Activated naive CD4-positive, alpha-beta T cell (primary cell): Measurements from ENCODE around the gene PSMD4.
"Not testable (repeated sequence)": the region's sequence is repeated elsewhere in the genome, so short reads cannot be mapped to it uniquely, and the experiment has no call there.

Source experiments
- DNase-seq, 4 experiments: peaks; one replicate each; lab custom pipeline; 2025; lab: John Stamatoyannopoulos, UW

PSMD4 gene

GRCh38 chr1:151254217-151255213, at the start of gene PSMD4:
TSS of gene PSMD4 (plus strand) at chr1:151254734. CDS start at chr1:151254783, 49 bp downstream.
- DNase-seq: peak; percentile 69 to 84 (median 76)

GRCh38 chr1:151205381-151205965, 49.1 kb upstream of the PSMD4 start:
- not testable (repeated sequence) for DNase-seq

DNA sequence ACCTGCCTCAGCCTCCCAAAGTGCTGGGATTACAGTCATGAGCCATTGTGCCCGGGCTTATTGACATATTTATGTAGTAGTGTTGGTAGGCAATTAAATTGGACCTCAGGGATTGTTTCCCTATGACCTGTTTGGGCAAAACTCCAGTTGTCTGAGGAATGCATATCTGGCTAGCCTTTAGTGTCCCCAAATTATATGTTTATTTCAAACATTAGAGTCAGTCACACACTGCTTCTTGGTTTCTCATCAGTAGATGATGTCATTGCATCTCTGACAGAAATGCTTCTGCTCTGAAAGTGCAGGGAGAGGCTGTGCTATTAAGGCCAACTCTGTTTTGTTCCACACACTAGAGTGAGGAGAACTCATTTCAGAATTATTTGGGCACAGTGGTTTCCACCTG, 43.7 kb upstream of the PSMD4 start:
- DNase-seq: no peak

DNA sequence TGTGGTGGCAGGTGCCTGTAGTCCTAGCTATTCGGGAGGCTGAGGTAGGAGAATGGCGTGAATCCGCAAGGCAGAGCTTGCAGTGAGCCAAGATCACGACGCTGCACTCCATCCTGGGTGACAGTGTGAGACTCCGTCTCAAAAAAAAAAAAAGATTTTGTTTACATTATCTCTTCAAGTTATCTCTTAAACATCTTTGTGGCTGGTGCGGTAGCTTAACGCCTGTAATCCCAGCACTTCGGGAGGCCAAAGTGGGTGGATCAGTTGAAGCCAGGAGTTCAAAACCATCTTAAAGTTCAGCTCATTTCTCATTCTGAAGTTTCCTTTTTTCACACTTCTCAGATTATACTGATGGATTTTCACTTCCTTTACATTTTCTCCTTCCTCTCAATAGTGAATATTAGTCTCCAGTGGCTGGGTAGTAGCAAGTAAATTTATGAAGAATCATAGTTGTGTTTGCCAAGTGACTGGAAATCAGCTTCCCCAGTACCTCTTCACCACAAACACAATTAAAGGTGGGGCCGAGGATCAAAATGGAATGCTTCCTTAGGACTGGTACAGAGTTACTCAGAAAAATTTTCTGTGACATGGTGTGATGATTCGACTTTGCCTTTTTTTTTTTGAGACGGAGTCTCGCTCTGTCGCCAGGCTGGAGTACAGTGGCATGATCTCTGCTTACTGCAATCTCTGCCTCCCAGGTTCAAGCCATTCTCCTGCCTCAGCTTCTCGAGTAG, 42.4 kb upstream of the PSMD4 start:
- no peak for DNase-seq

GRCh38 chr1:151213560-151213959, 41.0 kb upstream of the PSMD4 start:
- DNase-seq: no peak

DNA sequence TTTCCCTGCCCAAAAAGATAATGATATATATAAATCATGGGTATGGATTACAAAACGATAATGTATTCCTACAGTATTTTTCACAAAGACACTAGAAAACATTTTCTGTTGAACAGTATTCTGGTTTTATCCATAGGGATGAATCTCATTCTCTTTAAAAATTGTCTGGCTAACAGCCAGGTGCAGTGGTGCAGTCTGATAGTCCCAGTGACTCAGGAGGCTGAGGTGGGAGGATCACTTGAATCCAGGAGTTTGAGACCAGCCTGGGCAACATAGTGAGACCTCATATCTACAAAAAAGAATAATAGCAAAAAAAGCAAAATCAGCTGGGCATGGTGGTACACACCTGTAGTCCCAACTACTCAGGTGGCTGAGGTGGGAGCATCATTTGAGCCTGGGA, 32.9 kb upstream of the PSMD4 start:
- DNase-seq: no peak

DNA sequence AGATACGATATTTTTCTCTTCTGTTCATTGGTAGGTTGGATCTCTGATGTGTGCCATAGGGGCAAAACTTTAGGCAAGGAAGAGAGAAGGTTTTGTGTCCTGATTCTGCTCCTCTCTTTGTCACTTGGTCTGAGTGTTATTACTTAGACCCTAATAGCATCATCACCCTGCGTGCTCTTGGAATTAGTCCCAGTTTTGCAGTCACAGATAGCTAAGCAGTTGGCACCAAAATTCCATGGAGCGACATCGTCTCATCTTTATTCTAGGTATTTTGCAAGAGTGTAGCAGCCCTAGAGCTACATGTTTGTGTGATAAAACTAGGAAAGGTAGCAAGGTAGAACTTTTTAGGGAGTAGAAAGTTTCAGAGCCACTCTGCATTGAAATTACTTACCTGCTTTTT, 32.4 kb upstream of the PSMD4 start:
- DNase-seq: no peak

DNA sequence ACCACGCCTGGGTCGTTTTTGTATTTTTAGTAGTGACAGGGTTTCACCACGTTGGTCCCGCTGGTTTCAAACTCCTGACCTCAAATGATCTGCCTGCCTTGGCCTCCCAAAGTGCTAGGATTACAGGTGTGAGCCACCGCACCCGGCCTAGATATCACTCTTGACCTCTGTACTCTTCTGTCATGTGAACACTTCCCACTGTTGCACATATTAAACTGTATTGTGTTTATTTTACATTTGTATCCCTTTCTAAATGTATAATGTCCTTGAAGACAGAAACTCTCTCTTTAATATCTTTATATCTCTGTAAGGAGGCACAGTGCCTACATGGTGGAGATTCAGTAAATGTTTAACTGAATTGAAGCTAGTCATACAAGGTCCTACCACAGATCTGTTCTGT, 19.3 kb upstream of the PSMD4 start:
- DNase-seq: no peak

GRCh38 chr1:151237678-151238466, 16.7 kb upstream of the PSMD4 start:
- no peak for DNase-seq

DNA sequence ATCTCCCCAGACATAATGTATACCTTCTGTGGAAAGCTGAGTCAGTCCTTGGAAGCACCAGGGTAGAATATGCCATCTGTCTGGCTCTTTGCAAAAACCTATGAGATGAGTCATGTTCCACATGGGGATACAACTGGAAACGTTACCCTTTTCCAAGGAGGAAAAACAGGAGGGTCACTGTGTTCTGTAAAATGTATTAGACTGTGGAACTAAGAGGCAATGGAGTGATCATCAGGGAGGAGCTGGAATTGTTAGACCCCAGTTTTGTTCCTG, 16.1 kb upstream of the PSMD4 start:
- no peak for DNase-seq

GRCh38 chr1:151242442-151242841, 12.1 kb upstream of the PSMD4 start:
- no peak for DNase-seq

DNA sequence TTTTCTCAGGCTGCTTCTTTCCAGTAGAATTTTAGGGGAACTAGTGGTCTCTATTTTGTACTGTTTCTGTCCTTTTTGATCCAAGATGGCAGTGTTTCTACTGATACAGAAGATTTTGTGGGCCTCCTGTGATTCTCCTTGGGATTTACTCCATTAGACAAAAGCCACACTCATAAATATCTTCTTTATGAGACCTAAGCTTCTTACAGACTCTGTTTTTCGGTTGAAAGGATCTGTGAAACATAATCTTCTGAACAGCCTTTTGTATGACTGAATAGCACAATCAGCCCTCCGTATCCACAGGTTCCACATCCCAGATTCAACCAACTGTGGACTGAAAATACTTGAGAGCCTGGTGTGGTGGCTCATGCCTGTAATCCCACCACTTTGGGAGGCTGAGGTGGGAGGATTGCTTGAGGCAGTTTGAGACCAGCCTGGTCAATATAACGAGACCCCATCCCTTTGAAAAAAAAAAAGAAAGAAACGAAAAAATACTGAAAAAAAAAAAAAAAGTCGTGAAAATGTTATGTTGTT, 10.8 kb upstream of the PSMD4 start:
- no peak for DNase-seq

DNA sequence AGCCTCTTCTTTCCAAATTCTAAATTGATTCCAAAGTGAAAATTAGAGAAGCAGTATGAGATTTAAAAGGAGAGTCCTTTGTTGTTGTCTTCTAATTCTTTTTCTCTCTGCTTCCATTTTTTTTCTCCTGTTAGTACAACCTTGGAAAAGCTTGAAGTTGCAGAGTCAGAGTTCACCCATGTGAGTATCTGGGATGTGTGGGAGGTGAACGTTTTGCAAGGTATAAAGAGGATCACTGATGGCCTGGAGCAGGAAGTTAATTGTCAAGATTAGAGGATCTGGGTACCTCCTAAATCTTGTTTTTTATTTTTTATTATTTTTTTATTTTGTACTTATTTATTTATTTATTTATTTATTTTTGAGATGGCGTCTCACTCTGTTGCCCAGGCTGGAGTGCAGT, 7.7 kb upstream of the PSMD4 start:
- no peak for DNase-seq

DNA sequence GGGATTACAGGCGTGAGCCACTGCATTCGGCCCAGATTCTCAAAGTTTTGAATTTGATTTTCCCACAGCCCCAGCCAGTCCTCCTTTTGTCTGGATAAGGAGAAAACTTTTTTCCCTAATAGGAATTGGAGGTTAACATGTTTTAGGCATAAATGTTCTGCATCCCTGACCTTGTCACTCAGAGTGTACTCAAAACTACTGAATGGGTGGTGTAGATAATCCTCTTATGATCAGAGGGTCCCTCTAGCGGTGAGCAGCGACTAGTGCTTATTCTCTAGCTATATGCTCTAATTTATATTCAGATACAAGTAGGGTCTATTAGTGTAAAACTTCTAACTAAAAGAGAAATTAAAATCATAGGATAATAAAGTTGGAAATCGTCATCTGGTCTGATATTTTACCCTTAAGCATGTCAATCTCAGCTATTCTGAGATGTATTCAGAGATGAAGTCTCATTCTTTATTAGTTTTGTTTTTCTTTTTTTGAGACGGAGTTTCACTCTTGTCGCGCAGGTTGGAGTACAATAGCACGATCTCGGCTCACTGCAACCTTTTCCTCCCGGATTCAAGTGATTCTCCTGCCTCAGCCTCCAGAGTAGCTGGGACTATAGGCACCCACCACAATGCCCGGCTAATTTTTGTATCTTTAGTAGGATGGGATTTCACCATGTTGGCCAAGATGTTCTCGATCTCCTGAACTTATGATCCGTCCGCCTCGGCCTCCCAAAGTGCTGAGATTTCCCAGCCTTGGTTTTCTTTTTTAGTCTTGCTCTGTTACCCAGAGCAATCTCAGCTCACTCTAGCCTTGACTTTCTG, 2.7 kb upstream of the PSMD4 start:
- peak in 3 of 4 experiments; percentile 1 to 41 (median 39) for DNase-seq

DNA sequence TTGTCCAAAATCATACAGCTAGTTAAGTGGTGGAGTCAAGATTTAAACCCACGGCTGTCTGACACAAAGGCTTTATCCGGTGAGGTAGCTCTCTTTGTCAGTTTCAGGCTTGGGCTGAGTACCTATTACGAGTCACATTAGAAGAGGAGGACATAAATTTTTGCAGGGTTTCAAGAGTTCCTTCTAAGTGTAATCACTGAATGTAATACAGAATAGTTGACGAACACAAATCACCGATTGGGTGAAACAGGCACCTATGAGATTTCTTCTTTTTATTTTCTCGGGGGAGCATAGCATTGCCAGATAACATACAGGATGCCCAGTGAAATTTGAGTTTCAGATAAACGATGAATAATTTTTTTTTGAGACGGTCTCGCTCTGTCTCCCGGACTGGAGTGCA, 847 bp downstream of the PSMD4 start:
- DNase-seq: no peak

DNA sequence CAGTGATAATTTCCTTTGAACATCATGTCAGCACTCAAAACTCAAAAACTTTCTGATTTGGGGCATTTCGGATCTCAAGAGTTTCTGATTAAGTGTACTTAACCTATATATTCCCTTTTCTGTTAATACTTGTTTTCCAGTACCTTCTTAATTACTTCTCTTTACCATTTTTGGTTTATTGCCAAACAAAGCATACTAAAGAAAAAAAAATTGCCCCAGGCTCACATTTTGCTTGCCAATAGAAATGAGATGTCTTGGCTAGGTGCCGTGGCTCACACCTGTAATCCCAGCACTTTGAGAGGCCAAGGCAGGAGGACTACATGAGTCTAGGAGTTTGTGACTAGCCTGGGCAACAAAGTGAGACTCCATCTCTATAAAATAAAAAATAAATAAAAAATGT, 4.8 kb downstream of the PSMD4 start:
- no peak for DNase-seq

DNA sequence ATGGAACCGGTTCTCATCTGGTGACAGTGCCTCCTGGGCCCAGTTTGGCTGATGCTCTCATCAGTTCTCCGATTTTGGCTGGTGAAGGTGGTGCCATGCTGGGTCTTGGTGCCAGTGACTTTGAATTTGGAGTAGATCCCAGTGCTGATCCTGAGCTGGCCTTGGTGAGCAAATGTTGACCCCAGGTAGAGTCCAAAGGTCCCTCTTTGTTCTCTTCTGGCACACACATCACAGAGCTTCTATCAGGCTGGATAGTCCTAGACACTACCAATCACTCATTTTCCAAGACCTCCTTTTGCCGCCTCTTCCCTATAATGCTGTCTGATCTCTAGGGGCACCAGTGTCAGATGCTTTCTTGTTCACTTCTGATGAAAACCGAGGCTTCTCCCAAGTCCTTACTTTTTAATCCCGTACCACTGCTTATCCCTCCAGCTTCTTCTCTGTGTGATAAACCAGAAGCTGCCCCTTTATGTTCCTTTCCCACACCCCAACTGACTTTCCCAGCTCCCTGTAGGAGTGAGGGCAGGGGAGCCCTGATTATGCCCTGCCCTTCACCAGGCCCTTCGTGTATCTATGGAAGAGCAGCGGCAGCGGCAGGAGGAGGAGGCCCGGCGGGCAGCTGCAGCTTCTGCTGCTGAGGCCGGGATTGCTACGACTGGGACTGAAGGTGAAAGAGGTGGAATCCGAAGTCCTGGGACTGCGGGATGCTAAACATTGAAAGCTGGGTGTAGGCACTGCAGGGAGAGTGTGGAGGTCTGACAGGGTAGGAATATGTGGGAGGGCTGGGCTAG, 11.1 kb downstream of the PSMD4 start:
- no peak for DNase-seq

GRCh38 chr1:151266315-151266714, 11.8 kb downstream of the PSMD4 start:
- DNase-seq: no peak

DNA sequence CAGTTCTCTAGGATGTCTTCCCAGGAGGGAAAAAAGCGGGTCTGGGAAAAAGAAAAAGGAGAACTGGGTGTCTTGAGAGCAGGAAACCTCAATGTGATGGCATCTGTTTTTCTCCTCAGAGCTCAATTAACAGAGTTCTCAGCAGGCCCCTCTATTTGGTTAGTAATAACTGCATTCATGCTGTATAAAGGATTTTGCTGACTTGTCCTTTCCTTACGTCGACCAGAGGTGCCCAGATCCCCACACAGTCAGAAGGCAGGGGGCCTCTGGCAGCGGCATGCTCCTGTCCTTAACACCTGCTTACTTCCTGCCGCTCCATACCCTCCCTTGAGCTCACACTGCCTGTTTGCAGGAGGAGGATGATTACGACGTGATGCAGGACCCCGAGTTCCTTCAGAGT, 12.3 kb downstream of the PSMD4 start:
- no peak for DNase-seq

DNA sequence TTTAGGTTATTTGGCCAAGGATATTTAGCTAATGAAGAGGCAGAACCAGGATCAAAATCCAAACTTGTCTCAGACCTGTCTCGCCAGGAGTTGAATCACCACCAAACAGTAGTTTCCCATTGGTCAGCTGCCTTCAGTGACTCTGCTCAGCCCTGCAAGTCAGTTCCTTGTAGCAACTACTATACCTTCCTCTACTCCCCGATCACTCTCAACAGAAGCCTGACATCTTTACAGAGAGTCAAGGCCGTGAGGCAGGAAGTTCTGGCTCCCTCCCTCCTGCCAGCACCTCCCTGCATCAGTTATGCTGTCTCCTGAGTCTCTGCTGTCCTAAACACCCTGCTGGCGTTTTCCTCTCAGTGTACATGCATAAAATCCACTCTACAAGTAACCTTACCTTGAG, 13.2 kb downstream of the PSMD4 start:
- no peak for DNase-seq
